GM12891 (cell line): ENCODE data around the gene MSRB2.

Experiments
- POLR2A ChIP-seq: IDR thresholded peaks from 2 replicates; pipeline ENCODE4 v1.6.1; 2011; ENCODE audit warnings: low read depth, low read length, control low read depth
- POLR2AphosphoS5 ChIP-seq: IDR thresholded peaks from 2 replicates; pipeline ENCODE4 v1.6.1; 2011; ENCODE audit warnings: low read depth, low read length, control low read depth
- POU2F2 ChIP-seq: IDR thresholded peaks from 2 replicates; pipeline ENCODE4 v1.6.1; 2011; ENCODE audit warnings: low read depth, mild to moderate bottlenecking, control low read depth, low read length, moderate library complexity
- SPI1 ChIP-seq: IDR thresholded peaks from 2 replicates; pipeline ENCODE4 v1.6.1; 2011; ENCODE audit warnings: low read depth, low read length, control low read depth
- TAF1 ChIP-seq: IDR thresholded peaks from 2 replicates; pipeline ENCODE4 v1.6.1; 2011; ENCODE audit warnings: low read depth, low read length, control low read depth

GRCh38 chr10:23060918-23061317 is 34.5 kb upstream of the MSRB2 start:
- TF ChIP-seq POLR2A = no peak
- TF ChIP-seq POLR2AphosphoS5 = no peak
- no peak for TF ChIP-seq POU2F2
- no peak for TF ChIP-seq TAF1
- no peak for TF ChIP-seq SPI1
